Panc1 (cell line): ENCODE data around the gene TMEM209.
"Not testable (repeated sequence)": the region's sequence is repeated elsewhere in the genome, so short reads cannot be mapped to it uniquely, and the experiment has no call there.

Experiments
- CTCF ChIP-seq: fragments of 450-650 bp; IDR thresholded peaks from 2 replicates; pipeline ENCODE4 v1.5.1; 2017; ENCODE audit warnings: mild to moderate bottlenecking
- REST ChIP-seq, 2 experiments: IDR thresholded peaks; 2 replicates each; pipeline ENCODE4 v1.6.1; 2011 to 2012; ENCODE audit warnings: low read depth in 2 of 2, control low read depth in 1 of 2, low read length in 1 of 2, mild to moderate bottlenecking in 1 of 2, moderate library complexity in 1 of 2; ENCODE audit not compliant: insufficient read depth in 1 of 2
- TCF7L2 ChIP-seq: IDR thresholded peaks from 2 replicates; pipeline ENCODE4 v1.6.1; 2011; ENCODE audit warnings: mild to moderate bottlenecking, low read depth, low read length, inconsistent platforms

GRCh38 chr7:130249626-130250025, 44.4 kb upstream of the TMEM209 start:
- not testable (repeated sequence) for TF ChIP-seq TCF7L2; CTCF; REST (IDR thresholded peaks at IDR 0.05; ENCODE audit: insufficient read depth in 1 of 2, low read depth in 2 of 2, low read length in 1 of 2)
